ENCODE data around the gene DHH.
"Not testable (repeated sequence)": the region's sequence is repeated elsewhere in the genome, so short reads cannot be mapped to it uniquely, and the experiment has no call there.

DHH gene

GRCh38 chr12:49064767-49065152 is 29.8 kb downstream of the DHH start:
- peaks cover 34% of the 10 kb centered on the region for H3K4me1 Mint-ChIP-seq

GRCh38 chr12:49061916-49062315 is 32.7 kb downstream of the DHH start:
- H3K27me3 Mint-ChIP-seq, H3K27ac Mint-ChIP-seq, ATAC-seq, H3K9me3 Mint-ChIP-seq, DNase-seq: not testable (repeated sequence)
- H3K4me3 Mint-ChIP-seq = peak overlapping the region; percentile 30 to 89
- H3K4me1 Mint-ChIP-seq = peaks cover 44% of the 10 kb centered on the region

More at GRCh38 chr12:49064767-49065152, 29.8 kb downstream of the DHH start:
- Mint-ChIP-seq H3K27ac (no peak overlapping the region), H3K9me3 (no peaks in the 10 kb centered on the region), H3K27me3 (no peaks in the 10 kb centered on the region), H3K4me3 (no peak overlapping the region)
- no peak for ATAC-seq
- no peak for DNase-seq

GRCh38 chr12:49061157-49061650 is 33.4 kb downstream of the DHH start:
- H3K4me3 Mint-ChIP-seq = peak overlapping the region; percentile 89 to 93
- no peak for DNase-seq
- no peaks in the 10 kb centered on the region for H3K27me3 Mint-ChIP-seq
- no peaks in the 10 kb centered on the region for H3K9me3 Mint-ChIP-seq
- peak overlapping the region; percentile 97 for H3K27ac Mint-ChIP-seq
- ATAC-seq = no peak
- peaks cover 52% of the 10 kb centered on the region for H3K4me1 Mint-ChIP-seq

GRCh38 chr12:49060237-49061156 is 34.1 kb downstream of the DHH start, which contains the start of gene KMT2D:
TSS of gene KMT2D (minus strand) at chr12:49060794. CDS start at chr12:49055324, 5,470 bp downstream.
- H3K4me3 Mint-ChIP-seq = peak within 1 kb of the TSS; percentile 94 to 97
- peak; percentile 89 for ATAC-seq
- peak within 1 kb of the TSS; percentile 97 for H3K27ac Mint-ChIP-seq

GRCh38 chr12:49059299-49060171 is 35.1 kb downstream of the DHH start:
- H3K9me3 Mint-ChIP-seq = no peaks in the 10 kb centered on the region
- peak; percentile 33 for ATAC-seq
- H3K4me1 Mint-ChIP-seq = peaks cover 68% of the 10 kb centered on the region
- peak overlapping the region; percentile 96 for H3K27ac Mint-ChIP-seq
- DNase-seq = peak; percentile 46
- peak overlapping the region; percentile 94 to 97 for H3K4me3 Mint-ChIP-seq
- H3K27me3 Mint-ChIP-seq = no peaks in the 10 kb centered on the region

More at GRCh38 chr12:49060237-49061156, 34.1 kb downstream of the DHH start, which contains the start of gene KMT2D:
- peak; percentile 87 to 90 for DNase-seq
- Mint-ChIP-seq H3K9me3 (no peaks in the 10 kb centered on the region), H3K27me3 (no peaks in the 10 kb centered on the region), H3K4me1 (peaks cover 59% of the 10 kb centered on the region)

- ATAC-seq (no peak), DNase-seq (no peak)
- H3K4me1 Mint-ChIP-seq = peaks cover 68% of the 10 kb centered on the region
- no peaks in the 10 kb centered on the region for H3K27me3 Mint-ChIP-seq
- H3K27ac Mint-ChIP-seq = peak overlapping the region; percentile 96
- peak overlapping the region; percentile 94 to 97 for H3K4me3 Mint-ChIP-seq
- H3K9me3 Mint-ChIP-seq = no peaks in the 10 kb centered on the region
These were observed 35.6 kb downstream of the DHH start for GRCh38 chr12:49059045-49059298.

GRCh38 chr12:49058366-49059044 is 36.1 kb downstream of the DHH start:
- H3K4me1 Mint-ChIP-seq = peaks cover 63% of the 10 kb centered on the region
- peak overlapping the region; percentile 94 to 97 for H3K4me3 Mint-ChIP-seq
- H3K9me3 Mint-ChIP-seq = no peaks in the 10 kb centered on the region
- H3K27ac Mint-ChIP-seq = peak overlapping the region; percentile 96
- DNase-seq (no peak), ATAC-seq (no peak)
- no peaks in the 10 kb centered on the region for H3K27me3 Mint-ChIP-seq

GRCh38 chr12:49057888-49058287 is 36.7 kb downstream of the DHH start:
- peaks cover 60% of the 10 kb centered on the region for H3K4me1 Mint-ChIP-seq

GRCh38 chr12:49055978-49056754 is 38.4 kb downstream of the DHH start:
- Mint-ChIP-seq H3K27ac (peak overlapping the region; percentile 36 to 93), H3K4me1 (peaks cover 52% of the 10 kb centered on the region), H3K4me3 (peak overlapping the region; percentile 94 to 97), H3K9me3 (no peaks in the 10 kb centered on the region), H3K27me3 (no peaks in the 10 kb centered on the region)
- DNase-seq (peak; percentile 32 to 48), ATAC-seq (peak; percentile 76)

More at GRCh38 chr12:49057888-49058287, 36.7 kb downstream of the DHH start:
- H3K27me3 Mint-ChIP-seq = no peaks in the 10 kb centered on the region
- ATAC-seq (no peak), DNase-seq (no peak)
- H3K9me3 Mint-ChIP-seq = no peaks in the 10 kb centered on the region
- H3K4me3 Mint-ChIP-seq = peak overlapping the region; percentile 94 to 97
- H3K27ac Mint-ChIP-seq = peak overlapping the region; percentile 86 to 89

GRCh38 chr12:49055092-49055491 is 39.5 kb downstream of the DHH start:
- no peaks in the 10 kb centered on the region for H3K9me3 Mint-ChIP-seq
- peaks cover 55% of the 10 kb centered on the region for H3K4me1 Mint-ChIP-seq
- peak overlapping the region in 1 of 2 donors; percentile 3 for H3K4me3 Mint-ChIP-seq
- no peak overlapping the region for H3K27ac Mint-ChIP-seq
- H3K27me3 Mint-ChIP-seq = no peaks in the 10 kb centered on the region
- ATAC-seq (no peak), DNase-seq (no peak)

GRCh38 chr12:49054524-49054923 is 40.1 kb downstream of the DHH start:
- Mint-ChIP-seq H3K4me3 (no peak overlapping the region), H3K27me3 (no peaks in the 10 kb centered on the region), H3K27ac (no peak overlapping the region), H3K4me1 (peaks cover 55% of the 10 kb centered on the region), H3K9me3 (no peaks in the 10 kb centered on the region)
- DNase-seq = no peak
- ATAC-seq = no peak

GRCh38 chr12:49054096-49054495 is 40.5 kb downstream of the DHH start:
- ATAC-seq (no peak), DNase-seq (no peak)
- Mint-ChIP-seq H3K27ac (peak overlapping the region in 1 of 2 donors; percentile 8), H3K4me1 (peaks cover 53% of the 10 kb centered on the region), H3K4me3 (no peak overlapping the region), H3K9me3 (no peaks in the 10 kb centered on the region), H3K27me3 (no peaks in the 10 kb centered on the region)

GRCh38 chr12:49052451-49053208 is 42.0 kb downstream of the DHH start:
- DNase-seq = no peak
- H3K27ac Mint-ChIP-seq = no peak overlapping the region
- H3K9me3 Mint-ChIP-seq = no peaks in the 10 kb centered on the region
- H3K4me3 Mint-ChIP-seq = no peak overlapping the region
- peaks cover 38% of the 10 kb centered on the region for H3K4me1 Mint-ChIP-seq
- ATAC-seq = no peak
- no peaks in the 10 kb centered on the region for H3K27me3 Mint-ChIP-seq

Measured in stimulated activated naive CD8-positive, alpha-beta T cell treated with anti-CD3 and anti-CD28 coated beads, Interleukin-15, amount 100 ng/mL, for 72 hours (primary cell).